Left lung (tissue), 10 donors: Measurements from ENCODE around the gene BANK1. TPM values are rescaled to one million over a fixed set of nuclear protein-coding genes. Genes with fewer than 3 reads are reported as not detected.

ENCODE experiments used
- ATAC-seq: fragments of 200-7000 bp; cut with Tn5 transposase; one replicate; pipeline ENCODE4 v1.9.1; 2020; ENCODE audit warnings: moderate library complexity
- DNase-seq, 4 donors: peaks; one replicate each; pipeline ENCODE4 v3.0.0-alpha.2; 2013 to 2020
- H3K27ac ChIP-seq, 2 donors: fragments of 200-600 bp; sonication (generic) in 1 of 2; one replicate each; pipeline versions ENCODE4 v1.5.0 to v1.8.0; 2020 to 2021
- H3K27me3 ChIP-seq, 2 donors: fragments of 200-600 bp; sonication (generic) in 1 of 2; one replicate each; pipeline versions ENCODE4 v1.5.0 to v1.8.0; 2020 to 2021
- H3K36me3 ChIP-seq, 2 donors: fragments of 200-600 bp; sonication (generic) in 1 of 2; one replicate each; pipeline versions ENCODE4 v1.5.0 to v1.8.0; 2020 to 2021
- H3K4me1 ChIP-seq, 2 donors: fragments of 200-600 bp; one replicate each; pipeline ENCODE4 v1.8.0; 2021
- H3K4me3 ChIP-seq, 2 donors: fragments of 200-600 bp; sonication (generic) in 1 of 2; one replicate each; pipeline versions ENCODE4 v1.5.0 to v1.8.0; 2020 to 2021; ENCODE audit warnings: mild to moderate bottlenecking in 1 of 2
- H3K9me3 ChIP-seq, 2 donors: fragments of 200-600 bp; sonication (generic) in 1 of 2; one replicate each; pipeline versions ENCODE4 v1.5.0 to v1.8.0; 2020 to 2021
- CTCF ChIP-seq, 2 donors: fragments of 200-600 bp; sonication (generic) in 1 of 2; IDR thresholded peaks; one replicate each; pipeline versions ENCODE4 v1.5.0 to v1.8.0; 2021; ENCODE audit warnings: antibody characterized with exemption in 2 of 2
- intact Hi-C, 2 donors: fragments of 100-400 bp; cut with DNase I; formaldehyde crosslinking; loops; one replicate each; pipeline versions ENCODE4 v1.11.2 to v1.14.2; 2022
- polyA plus RNA-seq, 6 donors: library from polyadenylated mRNA; unstranded; fragments of 120-200 nt; gene quantifications; one replicate each; pipeline ENCODE4 v1.2.1, GENCODE V29; 2013; ENCODE audit not compliant: insufficient read length in 6 of 6
- total RNA-seq, 2 donors: library from RNA; stranded (reverse); fragmentation: NEBNext Ultra II Directional; extraction: Animal tissue kit (Norgen Biotek cat#: 25700); gene quantifications; one replicate each; pipeline ENCODE4 v1.2.1, GENCODE V29; 2021
- donor health status: DM: no; HTN: yes; CAD: no.
- donor health status: DM: no; HTN: no; CAD: no.

BANK1 gene
- total and polyA plus RNA-seq, 8 donors = 1.7 to 11.1 (median 2.4) TPM

- Histone ChIP-seq H3K27ac (no peak overlapping the region), H3K4me1 (no peaks in the 10 kb centered on the region), H3K27me3 (no peaks in the 10 kb centered on the region), H3K9me3 (no peaks in the 10 kb centered on the region), H3K4me3 (no peak overlapping the region), H3K36me3 (no peaks in the 10 kb centered on the region)
- DNase-seq (no peak), ATAC-seq (no peak)
- intact Hi-C loops = no loop called here
- no peak for TF ChIP-seq CTCF (IDR thresholded peaks at IDR 0.05)
Measured at GRCh38 chr4:102076622-102077021, 286.1 kb downstream of the BANK1 start.

- no peaks in the 10 kb centered on the region for H3K36me3 ChIP-seq
Measured at GRCh38 chr4:102080184-102080583, 289.7 kb downstream of the BANK1 start.

GRCh38 chr4:102089850-102090621 is 299.5 kb downstream of the BANK1 start:
- DNase-seq (no peak), ATAC-seq (no peak)
- H3K36me3 ChIP-seq = no peaks in the 10 kb centered on the region
- peaks cover 0 to 2% of the 10 kb centered on the region in 2 donors for H3K9me3 ChIP-seq
- intact Hi-C loops = no loop called here
- H3K27me3 ChIP-seq = no peaks in the 10 kb centered on the region
- H3K4me3 ChIP-seq = no peak overlapping the region
- no peak overlapping the region for H3K27ac ChIP-seq
- no peaks in the 10 kb centered on the region for H3K4me1 ChIP-seq
- TF ChIP-seq CTCF (IDR thresholded peaks at IDR 0.05) = no peak

More at GRCh38 chr4:102080184-102080583, 289.7 kb downstream of the BANK1 start:
- Histone ChIP-seq H3K9me3 (no peaks in the 10 kb centered on the region), H3K27me3 (no peaks in the 10 kb centered on the region), H3K4me1 (no peaks in the 10 kb centered on the region), H3K4me3 (no peak overlapping the region), H3K27ac (no peak overlapping the region)
- TF ChIP-seq CTCF (IDR thresholded peaks at IDR 0.05) = no peak
- intact Hi-C loops = no loop called here
- ATAC-seq (no peak), DNase-seq (no peak)

GRCh38 chr4:102091656-102092055 is 301.1 kb downstream of the BANK1 start:
- Histone ChIP-seq H3K36me3 (no peaks in the 10 kb centered on the region), H3K4me3 (no peak overlapping the region), H3K27ac (no peak overlapping the region), H3K9me3 (peaks cover 0 to 2% of the 10 kb centered on the region in 2 donors), H3K4me1 (no peaks in the 10 kb centered on the region), H3K27me3 (no peaks in the 10 kb centered on the region)
- ATAC-seq (no peak), DNase-seq (no peak)
- no peak for TF ChIP-seq CTCF (IDR thresholded peaks at IDR 0.05)
- intact Hi-C loops = no loop called here

GRCh38 chr4:102094481-102094880 is 304.0 kb downstream of the BANK1 start:
- Histone ChIP-seq H3K27me3 (no peaks in the 10 kb centered on the region), H3K27ac (no peak overlapping the region), H3K4me1 (no peaks in the 10 kb centered on the region), H3K36me3 (no peaks in the 10 kb centered on the region), H3K9me3 (no peaks in the 10 kb centered on the region), H3K4me3 (no peak overlapping the region)
- ATAC-seq = no peak
- no peak for TF ChIP-seq CTCF (IDR thresholded peaks at IDR 0.05)
- DNase-seq = no peak
- intact Hi-C loops = no loop called here
